HepG2 (cell line): ENCODE results near the gene SLC19A3. TPM values are rescaled to one million over a fixed set of nuclear protein-coding genes. Genes with fewer than 3 reads are reported as not detected.

Experiments
- AKAP8 ChIP-seq: sonication (generic); formaldehyde crosslinking; IDR thresholded peaks from 2 replicates; pipeline ENCODE4 v1.5.1; 2020; ENCODE audit warnings: mild to moderate bottlenecking, missing genetic modification reagents
- ATF4 ChIP-seq, 2 experiments: fragments of 450-650 bp in 1 of 2; sonication (generic) in 1 of 2; formaldehyde crosslinking; IDR thresholded peaks; 2 replicates each; pipeline versions ENCODE4 v1.5.0 to v1.8.0; 2020 to 2022; ENCODE audit warnings: mild to moderate bottlenecking in 1 of 2, missing genetic modification reagents in 1 of 2
- CREM ChIP-seq, 2 experiments: sonication (generic) in 1 of 2; formaldehyde crosslinking in 1 of 2; IDR thresholded peaks; 2 replicates each; pipeline versions ENCODE4 v1.4.0 to v1.6.1; 2016 to 2020; ENCODE audit warnings: antibody characterized with exemption in 1 of 2, mild to moderate bottlenecking in 1 of 2, missing genetic modification reagents in 1 of 2
- ERF ChIP-seq: IDR thresholded peaks from 2 replicates; pipeline ENCODE4 v1.6.1; 2018; ENCODE audit warnings: missing biosample characterization, missing genetic modification reagents
- ETV5 ChIP-seq: IDR thresholded peaks from 2 replicates; pipeline ENCODE4 v1.6.1; 2018; ENCODE audit warnings: missing biosample characterization, missing genetic modification reagents, inconsistent platforms, borderline replicate concordance
- FOXK1 ChIP-seq: sonication (generic); formaldehyde crosslinking; IDR thresholded peaks from 2 replicates; pipeline ENCODE4 v1.4.0; 2020; ENCODE audit warnings: low read depth, missing genetic modification reagents, borderline replicate concordance
- HNF1A ChIP-seq, 2 experiments: sonication (generic) in 1 of 2; formaldehyde crosslinking in 1 of 2; IDR thresholded peaks; 2 replicates each; pipeline versions ENCODE4 v1.4.0 to v1.6.1; 2016 to 2020; ENCODE audit warnings: borderline replicate concordance in 1 of 2, low read depth in 1 of 2, mild to moderate bottlenecking in 1 of 2, missing genetic modification reagents in 1 of 2
- MAFF ChIP-seq: IDR thresholded peaks from 2 replicates; pipeline ENCODE4 v1.6.1; 2011; ENCODE audit warnings: low read depth, low read length, improper control_type of control experiment
- MAFK ChIP-seq, 2 experiments: IDR thresholded peaks in 1 of 2; conservative IDR thresholded peaks in 1 of 2; 2 replicates each; pipeline ENCODE4 v1.6.1; 2011; ENCODE audit warnings: improper control_type of control experiment in 2 of 2, low read length in 2 of 2
- MTF2 ChIP-seq: sonication (generic); formaldehyde crosslinking; IDR thresholded peaks from 2 replicates; pipeline ENCODE4 v1.5.0; 2020; ENCODE audit warnings: missing genetic modification reagents, borderline replicate concordance
- NCOA2 ChIP-seq: sonication (generic); formaldehyde crosslinking; IDR thresholded peaks from 2 replicates; pipeline ENCODE4 v1.8.0; 2022; ENCODE audit warnings: inconsistent platforms
- PLRG1 ChIP-seq: fragments of 450-650 bp; conservative IDR thresholded peaks from 2 replicates; pipeline ENCODE4 v1.6.1; 2016
- POGK ChIP-seq: sonication (generic); formaldehyde crosslinking; conservative IDR thresholded peaks from 2 replicates; pipeline ENCODE4 v1.8.0; 2022; ENCODE audit warnings: mild to moderate bottlenecking, moderate library complexity, missing genetic modification reagents
- SKI ChIP-seq: fragments of 450-650 bp; IDR thresholded peaks from one replicate; pipeline ENCODE4 v1.6.1; 2018; ENCODE audit warnings: mild to moderate bottlenecking; ENCODE audit not compliant: partially characterized antibody
- ZBTB39 ChIP-seq: sonication (generic); formaldehyde crosslinking; IDR thresholded peaks from 2 replicates; pipeline ENCODE4 v1.5.0; 2020; ENCODE audit warnings: missing genetic modification reagents
- ZMYM4 ChIP-seq: sonication (generic); formaldehyde crosslinking; IDR thresholded peaks from 2 replicates; pipeline ENCODE4 v1.8.1; 2023; ENCODE audit warnings: mild to moderate bottlenecking, missing genetic modification reagents
- ZNF224 ChIP-seq: sonication (generic); formaldehyde crosslinking; IDR thresholded peaks from 2 replicates; pipeline ENCODE4 v1.5.0; 2020; ENCODE audit warnings: mild to moderate bottlenecking, missing genetic modification reagents
- ZNF24 ChIP-seq: fragments of 450-650 bp; IDR thresholded peaks from 2 replicates; pipeline ENCODE4 v1.6.1; 2017; ENCODE audit warnings: antibody characterized with exemption, mild to moderate bottlenecking
- ZNF292 ChIP-seq: sonication (generic); formaldehyde crosslinking; IDR thresholded peaks from 2 replicates; pipeline ENCODE4 v1.8.1; 2022; ENCODE audit warnings: mild to moderate bottlenecking, low read depth, missing genetic modification reagents, borderline replicate concordance
- ZNF773 ChIP-seq: sonication (generic); formaldehyde crosslinking; IDR thresholded peaks from 2 replicates; pipeline ENCODE4 v1.4.0; 2020; ENCODE audit warnings: missing genetic modification reagents, borderline replicate concordance
- polyA plus RNA-seq, 8 experiments: library from polyadenylated mRNA; depleted of rRNA in 3 of 8; stranded (reverse) in 7 of 8; unstranded in 1 of 8; fragments of >200 nt; fragmentation: Illumina TruSeq in 4 of 8; extraction: Trizol in 4 of 8; gene quantifications; 2 replicates each; pipeline versions ENCODE4 v1.2.1 to v1.2.3, GENCODE V29; 2011 to 2016; ENCODE audit warnings: low read depth in 4 of 8, missing spikeins in 1 of 8, mixed read lengths in 1 of 8; ENCODE audit not compliant: insufficient read depth in 1 of 8
- total RNA-seq, 5 experiments: library from RNA; depleted of rRNA; stranded (reverse); fragments of >200 nt; fragmentation: Illumina TruSeq; extraction: Trizol; gene quantifications; 2 replicates each; pipeline ENCODE4 v1.2.3, GENCODE V29; 2016; ENCODE audit warnings: low read depth in 1 of 5

The SLC19A3 gene
- total and polyA plus RNA-seq, 2 of the 13 experiments (the other 11 are each of a cell fraction or from before 2014, with no cell fraction given) = 2.3 to 5.2 TPM

GRCh38 chr2:227643990-227644551 lies 73.8 kb downstream of the SLC19A3 start (continued):
- TF ChIP-seq HNF1A (IDR thresholded peaks at IDR 0.05; ENCODE audit: low read depth) (peak; percentile 71; the same call in 1 of the 2 replicates), HNF1A (CRISPR knock-in tag; IDR thresholded peaks at IDR 0.05; ENCODE audit: borderline replicate concordance) (peak; percentile 58; the same call in 1 of the 2 replicates), MAFK (conservative IDR thresholded peaks at IDR 0.05 in 1 of 2, IDR thresholded peaks at IDR 0.05 in 1 of 2; ENCODE audit: low read length in 2 of 2) (0 out of 4 replicates have a peak, but pooled peaks of 1 of the 2 experiments have one; percentile 1), ATF4 (CRISPR knock-in tag; IDR thresholded peaks at IDR 0.05) (no peak), ZNF292 (CRISPR knock-in tag) (peak; percentile 42; the same call in 1 of the 2 replicates), FOXK1 (CRISPR knock-in tag) (peak; percentile 80; the same call in 1 of the 2 replicates), ZNF224 (no peak), ETV5 (peak; percentile 71), ZNF773 (CRISPR knock-in tag) (no peak), CREM (IDR thresholded peaks at IDR 0.05) (peak; percentile 93), CREM (CRISPR knock-in tag; IDR thresholded peaks at IDR 0.05) (no peak), MTF2 (CRISPR knock-in tag) (no peak), NCOA2 (CRISPR knock-in tag) (peak; percentile 93), PLRG1 (no peak), AKAP8 (CRISPR knock-in tag) (0 out of 2 replicates have a peak, but pooled peaks have one; percentile 46), ZBTB39 (CRISPR knock-in tag) (peak; percentile 97), MAFF (peak; percentile 29; the same call in 1 of the 2 replicates), SKI (peak; percentile 37), ZNF24 (no peak), POGK (CRISPR knock-in tag) (0 out of 2 replicates have a peak, but pooled peaks have one; percentile 35), ZMYM4 (CRISPR knock-in tag) (peak; percentile 73), ERF (CRISPR knock-in tag) (0 out of 2 replicates have a peak, but pooled peaks have one; percentile 17)
